ENCODE results near the gene ATP5MC2.

ATP5MC2 gene

DNA sequence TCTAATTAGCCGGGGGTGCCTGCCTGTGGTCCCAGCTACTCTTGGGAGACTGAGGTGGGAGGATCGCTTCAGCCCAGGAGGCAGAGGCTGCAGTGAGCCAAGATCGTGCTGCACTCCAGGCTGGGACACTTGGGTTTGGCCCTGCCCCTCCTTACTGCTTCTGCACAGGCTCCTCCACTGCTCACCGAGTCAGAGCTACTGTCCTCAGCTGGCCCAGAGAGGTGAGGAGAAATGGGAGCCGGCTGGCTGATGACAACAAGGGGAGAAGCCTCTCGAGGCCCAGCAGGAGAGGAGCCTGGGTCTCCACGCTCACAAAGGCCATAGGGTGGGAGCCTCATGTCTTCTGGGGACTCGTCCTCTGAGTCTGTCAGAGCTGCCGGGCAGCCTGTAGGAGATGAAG, 37.6 kb upstream of the ATP5MC2 start:
- in situ Hi-C loops (cut with MboI; ENCODE audit: low sequenced_read_pairs, unreplicated experiment), result no loop called here
- no peak for TF ChIP-seq CTCF (IDR thresholded peaks at IDR 0.05; ENCODE audit: borderline replicate concordance, control extremely low read depth, extremely low read depth, insufficient read depth, missing control alignments)
- DNase-seq (ENCODE audit: low spot score), result no peak

DNA sequence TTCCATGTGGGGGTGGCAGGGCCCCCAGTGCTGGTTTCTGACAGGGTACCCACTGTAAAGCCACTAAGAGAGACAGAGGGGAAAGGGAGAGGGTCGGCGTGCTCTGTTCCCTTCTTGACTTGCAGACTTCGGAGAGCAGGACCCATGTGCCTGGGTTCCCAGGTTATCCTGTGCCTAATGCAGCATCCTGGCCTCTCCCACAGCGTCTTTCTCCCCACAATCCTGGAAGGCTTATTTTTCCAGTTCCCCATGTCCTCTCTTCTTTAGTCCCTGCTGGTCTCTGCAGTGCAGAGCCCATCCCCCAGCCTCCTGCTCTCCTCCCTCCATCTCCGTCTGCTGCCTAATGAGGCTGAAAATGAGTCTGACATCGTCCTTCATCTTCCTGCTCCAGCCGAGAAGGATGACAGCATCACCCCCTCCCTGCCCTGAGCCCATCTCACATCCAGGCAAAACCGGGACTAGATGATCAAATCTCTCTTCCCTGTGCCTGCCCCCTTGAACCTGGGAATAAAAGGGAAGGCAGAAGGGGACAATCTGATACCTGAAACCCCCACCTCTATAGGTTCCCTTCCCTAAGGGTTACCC, 36.3 kb upstream of the ATP5MC2 start:
- DNase-seq (ENCODE audit: low spot score), result no peak
- no peak for TF ChIP-seq CTCF (IDR thresholded peaks at IDR 0.05; ENCODE audit: borderline replicate concordance, control extremely low read depth, extremely low read depth, insufficient read depth, missing control alignments)
- in situ Hi-C loops (cut with MboI; ENCODE audit: low sequenced_read_pairs, unreplicated experiment), result no loop called here

- in situ Hi-C loops (cut with MboI; ENCODE audit: low sequenced_read_pairs, unreplicated experiment), result no loop called here
- DNase-seq (ENCODE audit: low spot score), result no peak
- TF ChIP-seq CTCF (IDR thresholded peaks at IDR 0.05; ENCODE audit: borderline replicate concordance, control extremely low read depth, extremely low read depth, insufficient read depth, missing control alignments), result no peak
Observed at GRCh38 chr12:53710091-53710490, 34.2 kb upstream of the ATP5MC2 start.

- TF ChIP-seq CTCF (IDR thresholded peaks at IDR 0.05; ENCODE audit: borderline replicate concordance, control extremely low read depth, extremely low read depth, insufficient read depth, missing control alignments), result no peak
- in situ Hi-C loops (cut with MboI; ENCODE audit: low sequenced_read_pairs, unreplicated experiment), result no loop called here
- no peak for DNase-seq (ENCODE audit: low spot score)
Observed at GRCh38 chr12:53709671-53710070, 33.8 kb upstream of the ATP5MC2 start.

DNA sequence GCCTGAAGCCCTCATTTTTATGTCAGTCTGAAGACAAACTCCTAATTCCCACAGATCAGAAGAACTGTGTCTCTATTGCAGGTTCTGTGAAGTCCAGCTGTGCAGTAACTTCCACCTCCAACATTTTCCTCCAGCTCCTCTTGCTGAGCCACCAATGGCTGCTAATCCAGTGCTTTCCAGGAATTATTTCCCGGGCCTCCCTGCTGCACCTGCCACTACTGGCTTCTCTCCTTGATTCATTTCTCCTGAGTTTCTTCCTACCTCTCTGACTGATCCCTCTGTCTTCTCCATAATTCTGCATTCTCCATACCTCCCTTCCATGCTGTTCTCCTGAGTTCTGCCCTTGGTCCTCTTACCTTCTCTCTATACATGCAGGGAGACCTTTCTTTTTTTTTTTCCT, 30.2 kb upstream of the ATP5MC2 start:
- in situ Hi-C loops (cut with MboI; ENCODE audit: low sequenced_read_pairs, unreplicated experiment), result no loop called here
- no peak for DNase-seq (ENCODE audit: low spot score)
- no peak for TF ChIP-seq CTCF (IDR thresholded peaks at IDR 0.05; ENCODE audit: borderline replicate concordance, control extremely low read depth, extremely low read depth, insufficient read depth, missing control alignments)

DNA sequence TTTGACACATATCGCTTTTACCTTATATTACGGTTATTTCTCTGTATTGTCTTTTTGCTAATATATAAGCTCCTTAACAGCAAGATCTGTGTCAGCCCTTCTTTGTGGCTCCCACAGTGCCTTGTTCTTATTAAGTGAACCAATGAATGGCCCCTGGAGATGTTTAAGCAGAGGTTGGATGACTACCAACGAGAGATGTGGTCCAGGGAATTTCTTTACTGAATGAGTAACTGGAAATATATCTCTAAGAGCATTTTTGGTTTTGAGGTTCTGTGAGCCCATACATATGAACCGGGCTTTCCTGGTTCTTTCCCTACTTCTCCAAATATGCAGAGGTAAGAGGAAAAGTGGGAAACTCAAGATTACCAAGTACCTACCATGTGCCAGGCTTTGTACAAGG, 27.9 kb upstream of the ATP5MC2 start:
- no peak for TF ChIP-seq CTCF (IDR thresholded peaks at IDR 0.05; ENCODE audit: borderline replicate concordance, control extremely low read depth, extremely low read depth, insufficient read depth, missing control alignments)
- in situ Hi-C loops (cut with MboI; ENCODE audit: low sequenced_read_pairs, unreplicated experiment), result loop anchor here (5.0 kb wide), 1 partner anchor 39 kb away; no protein-coding TSS in a partner anchor
- no peak for DNase-seq (ENCODE audit: low spot score)
